Effector memory CD8-positive, alpha-beta T cell (primary cell): Measurements from ENCODE around the gene USP30.
A peak's percentile ranks its signal among the peaks of the same experiment; 100 is the strongest.

Experiments
- ATAC-seq: fragments of 150-1000 bp; cut with Tn5 transposase; replicated peaks from 2 replicates; pipeline ENCODE4 v1.10.0; 2021; ENCODE audit warnings: mild to moderate bottlenecking, moderate library complexity
- DNase-seq, 3 experiments: peaks; one replicate each; pipeline ENCODE4 v3.0.0; 2021
- H3K27ac Mint-ChIP-seq, 2 donors: one replicate each; pipeline ENCODE4 v1.8.0; 2022; ENCODE audit warnings: mild to moderate bottlenecking in 2 of 2, mixed read lengths in 2 of 2, moderate library complexity in 2 of 2
- H3K27me3 Mint-ChIP-seq, 2 donors: one replicate each; pipeline ENCODE4 v1.8.0; 2022; ENCODE audit warnings: mixed read lengths in 2 of 2
- H3K36me3 Mint-ChIP-seq: one replicate; pipeline ENCODE4 v1.8.0; 2022; ENCODE audit warnings: mild to moderate bottlenecking, moderate library complexity, mixed read lengths; ENCODE audit not compliant: insufficient read depth
- H3K4me1 Mint-ChIP-seq, 2 donors: one replicate each; pipeline ENCODE4 v1.8.0; 2022; ENCODE audit warnings: low read depth in 2 of 2, mixed read lengths in 2 of 2
- H3K4me3 Mint-ChIP-seq, 2 donors: one replicate each; pipeline ENCODE4 v1.8.0; 2022; ENCODE audit warnings: mild to moderate bottlenecking in 2 of 2, mixed read lengths in 2 of 2, moderate library complexity in 2 of 2
- H3K9me3 Mint-ChIP-seq, 2 donors: one replicate each; pipeline ENCODE4 v1.8.0; 2022; ENCODE audit warnings: mixed read lengths in 2 of 2

Gene USP30

DNA sequence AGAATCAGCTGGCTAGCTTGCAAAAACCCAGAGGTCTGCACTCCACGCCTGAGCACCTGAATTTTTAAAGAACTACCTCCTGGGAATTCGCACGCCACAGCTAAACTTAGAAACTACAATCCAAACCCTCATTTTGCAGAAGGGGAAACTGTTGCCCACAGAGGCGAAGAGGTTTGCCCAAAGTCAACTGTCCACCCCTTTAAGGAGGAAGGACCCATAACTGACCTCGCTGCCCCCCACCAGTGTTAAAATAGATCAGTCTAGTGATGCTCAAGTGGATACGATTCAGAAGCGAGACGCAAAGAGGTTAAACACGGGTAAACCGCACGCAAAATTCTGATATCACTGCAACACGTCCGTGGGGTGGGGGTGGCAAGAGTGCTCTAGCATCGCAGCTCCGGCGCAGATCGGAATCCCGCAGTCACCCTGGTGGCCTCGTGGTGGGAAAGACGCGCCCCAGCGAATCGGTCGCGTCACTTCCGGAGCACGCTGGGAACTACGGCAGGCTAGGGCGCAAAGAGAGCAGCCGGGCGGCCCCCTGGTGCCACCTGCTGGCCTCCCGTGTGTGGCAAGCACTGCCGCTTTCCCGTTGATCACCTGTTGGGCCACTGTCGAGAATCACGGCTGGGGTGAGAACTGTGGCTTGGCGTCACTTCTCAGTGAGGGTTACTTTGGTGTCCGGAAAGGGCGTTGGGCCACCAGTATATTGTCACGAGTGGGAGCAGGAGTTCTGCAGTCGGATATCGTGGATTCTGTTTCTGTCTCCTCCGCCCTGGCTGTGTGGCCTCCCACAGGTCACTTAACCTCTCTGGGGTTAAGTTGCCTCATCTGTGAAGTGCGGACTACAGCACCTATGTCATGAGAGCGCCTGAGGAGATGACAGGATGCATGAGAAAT, 40.9 kb downstream of the USP30 start, which contains the start of gene ALKBH2:
Gene ALKBH2 (minus strand): TSS at position 451 of the 897 bp plus-strand sequence. CDS start 686 bp downstream, outside the sequence.
- H3K4me3 Mint-ChIP-seq, result peak within 1 kb of the TSS; percentile 75 to 83
- no peaks in the 10 kb centered on the region for H3K9me3 Mint-ChIP-seq
- ATAC-seq, result peak; percentile 87
- peak within 1 kb of the TSS; percentile 83 to 93 for H3K27ac Mint-ChIP-seq
- no peaks in the 10 kb centered on the region for H3K27me3 Mint-ChIP-seq
- H3K36me3 Mint-ChIP-seq, result peaks cover 15% of the 10 kb centered on the region
- DNase-seq, result peak; percentile 94 to 95 (median 94)
- H3K4me1 Mint-ChIP-seq, result peaks cover 24 to 25% of the 10 kb centered on the region in 2 donors

DNA sequence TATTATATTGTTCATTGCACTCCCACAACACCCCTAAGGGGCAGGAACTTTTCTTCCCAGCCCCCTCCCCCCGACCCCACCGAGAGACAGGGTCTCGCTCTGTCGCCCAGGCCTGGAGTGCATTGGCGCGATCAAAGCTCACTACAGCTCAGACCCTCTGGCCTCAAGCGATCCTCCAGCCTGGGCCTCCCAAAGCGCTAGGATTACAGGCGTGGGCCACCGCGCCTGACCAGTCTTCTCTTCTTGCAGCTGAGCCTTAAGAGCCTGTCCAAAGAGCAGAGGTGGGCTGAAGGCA, 44.7 kb downstream of the USP30 start:
- DNase-seq (no peak), ATAC-seq (no peak)
- Mint-ChIP-seq H3K4me1 (peaks cover 41 to 45% of the 10 kb centered on the region in 2 donors), H3K27me3 (no peaks in the 10 kb centered on the region), H3K9me3 (no peaks in the 10 kb centered on the region), H3K36me3 (peaks cover 22% of the 10 kb centered on the region), H3K4me3 (peak overlapping the region; percentile 83 to 86), H3K27ac (no peak overlapping the region)

- Mint-ChIP-seq H3K9me3 (no peaks in the 10 kb centered on the region), H3K4me1 (peaks cover 37 to 40% of the 10 kb centered on the region in 2 donors), H3K27me3 (no peaks in the 10 kb centered on the region), H3K4me3 (peak within 1 kb of the TSS; percentile 83 to 86), H3K27ac (peak within 1 kb of the TSS; percentile 79 to 86), H3K36me3 (peaks cover 26% of the 10 kb centered on the region)
- ATAC-seq (peak; percentile 77), DNase-seq (peak; percentile 94 to 96 (median 95))
Observed at GRCh38 chr12:109097435-109098182, 45.2 kb downstream of the USP30 start, which contains the start of gene UNG. UNG (plus strand) TSS chr12:109097597; CDS start chr12:109097680, 83 bp downstream.

- Mint-ChIP-seq H3K27ac (peak overlapping the region; percentile 79 to 86), H3K4me3 (peak overlapping the region; percentile 83 to 86), H3K27me3 (no peaks in the 10 kb centered on the region), H3K36me3 (peaks cover 28% of the 10 kb centered on the region), H3K4me1 (peaks cover 31 to 34% of the 10 kb centered on the region in 2 donors), H3K9me3 (no peaks in the 10 kb centered on the region)
- peak in 2 of 3 experiments; percentile 24 to 27 for DNase-seq
- peak; percentile 21 for ATAC-seq
Observed at GRCh38 chr12:109098183-109098604, 45.8 kb downstream of the USP30 start.

DNA sequence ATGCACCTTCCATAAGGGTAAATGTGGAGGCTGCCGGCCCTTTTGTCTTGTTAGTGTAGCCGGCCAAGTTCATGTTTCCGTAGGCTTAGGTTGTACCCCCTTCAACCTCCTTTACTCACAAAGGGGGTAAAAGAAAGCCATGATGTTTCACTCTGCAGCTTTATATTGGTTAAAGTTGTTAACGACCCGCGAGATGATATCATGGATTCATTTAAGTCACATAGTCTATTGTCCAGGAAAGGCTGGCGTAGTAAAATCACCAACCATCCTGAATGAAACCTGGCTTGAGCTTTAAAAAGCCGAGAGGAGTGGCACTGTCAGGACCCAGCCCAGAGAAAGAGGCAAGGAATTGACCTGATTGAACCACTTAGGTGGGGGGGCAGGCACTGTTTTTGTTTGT, 46.3 kb downstream of the USP30 start:
- no peaks in the 10 kb centered on the region for H3K9me3 Mint-ChIP-seq
- no peak for ATAC-seq

DNA sequence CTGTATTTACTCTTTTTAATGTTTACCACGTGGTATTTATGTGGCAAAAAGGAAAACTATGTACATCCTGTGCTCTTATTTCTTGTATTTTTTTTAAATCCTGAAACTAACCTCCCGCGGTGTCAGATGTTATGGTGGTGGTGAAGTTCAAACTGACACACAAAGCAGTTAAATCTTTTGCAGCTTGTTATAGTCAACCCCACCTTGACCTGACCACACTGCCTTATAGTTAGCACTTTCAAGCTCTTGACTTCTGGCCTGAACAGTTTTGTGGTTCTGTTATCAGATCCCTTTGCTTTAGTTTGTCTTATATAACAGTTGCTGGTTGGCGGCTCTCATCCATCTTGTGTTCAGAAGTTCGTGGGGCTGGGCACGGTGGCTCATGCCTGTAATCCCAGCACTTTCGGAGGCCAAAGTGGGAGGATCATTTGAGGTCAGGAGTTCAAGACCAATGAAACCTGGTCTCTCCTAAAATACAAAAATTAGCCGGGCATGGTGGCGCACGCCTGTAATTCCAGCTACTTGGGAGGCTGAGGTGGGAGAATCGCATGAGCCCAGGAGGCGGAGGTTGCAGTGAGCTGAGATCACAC, 47.1 kb downstream of the USP30 start:
- Mint-ChIP-seq H3K36me3 (peaks cover 36% of the 10 kb centered on the region), H3K4me3 (peak overlapping the region; percentile 83 to 86), H3K27ac (peak overlapping the region; percentile 54 to 86)

More for the DNA sequence above, 46.3 kb downstream of the USP30 start:
- H3K36me3 Mint-ChIP-seq, result peaks cover 28% of the 10 kb centered on the region
- H3K27ac Mint-ChIP-seq, result peak overlapping the region; percentile 79 to 86
- H3K4me3 Mint-ChIP-seq, result peak overlapping the region; percentile 83 to 86
- H3K4me1 Mint-ChIP-seq, result peaks cover 27 to 29% of the 10 kb centered on the region in 2 donors
- no peaks in the 10 kb centered on the region for H3K27me3 Mint-ChIP-seq
- no peak for DNase-seq

DNA sequence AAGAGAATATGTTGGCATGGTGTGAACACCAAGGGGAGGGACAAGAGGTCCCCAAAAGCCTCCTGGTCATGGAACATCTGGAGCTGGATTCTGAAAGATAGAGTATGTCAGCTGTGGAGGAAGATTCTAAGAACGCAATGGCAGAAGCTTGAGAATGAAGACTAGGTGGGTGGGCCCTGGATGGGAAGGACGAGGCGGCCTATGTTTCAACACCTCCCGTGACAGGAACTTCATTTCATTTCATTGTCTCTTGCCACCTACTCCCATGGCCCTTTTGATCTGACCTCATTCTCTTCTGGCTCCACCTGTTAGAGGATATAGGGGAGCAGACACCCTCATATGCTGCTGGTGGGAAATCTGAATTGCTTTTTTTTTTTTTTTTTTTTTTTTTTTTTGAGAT, 48.4 kb downstream of the USP30 start:
- Mint-ChIP-seq H3K36me3 (peaks cover 39% of the 10 kb centered on the region), H3K4me3 (peak overlapping the region in 1 of 2 donors; percentile 86), H3K27me3 (no peaks in the 10 kb centered on the region), H3K27ac (peak overlapping the region in 1 of 2 donors; percentile 54), H3K4me1 (peaks cover 22 to 28% of the 10 kb centered on the region in 2 donors), H3K9me3 (no peaks in the 10 kb centered on the region)
- ATAC-seq, result no peak
- no peak for DNase-seq

More for the DNA sequence above, 47.1 kb downstream of the USP30 start:
- DNase-seq, result no peak
- H3K9me3 Mint-ChIP-seq, result no peaks in the 10 kb centered on the region
- H3K27me3 Mint-ChIP-seq, result no peaks in the 10 kb centered on the region
- H3K4me1 Mint-ChIP-seq, result peaks cover 22 to 26% of the 10 kb centered on the region in 2 donors
- ATAC-seq, result peak; percentile 27

- DNase-seq (no peak), ATAC-seq (no peak)
- H3K4me3 Mint-ChIP-seq, result no peak overlapping the region
- peaks cover 22 to 30% of the 10 kb centered on the region in 2 donors for H3K4me1 Mint-ChIP-seq
- no peaks in the 10 kb centered on the region for H3K27me3 Mint-ChIP-seq
- peaks cover 50% of the 10 kb centered on the region for H3K36me3 Mint-ChIP-seq
- no peak overlapping the region for H3K27ac Mint-ChIP-seq
- H3K9me3 Mint-ChIP-seq, result no peaks in the 10 kb centered on the region
Observed at GRCh38 chr12:109102491-109102890, 50.1 kb downstream of the USP30 start.

DNA sequence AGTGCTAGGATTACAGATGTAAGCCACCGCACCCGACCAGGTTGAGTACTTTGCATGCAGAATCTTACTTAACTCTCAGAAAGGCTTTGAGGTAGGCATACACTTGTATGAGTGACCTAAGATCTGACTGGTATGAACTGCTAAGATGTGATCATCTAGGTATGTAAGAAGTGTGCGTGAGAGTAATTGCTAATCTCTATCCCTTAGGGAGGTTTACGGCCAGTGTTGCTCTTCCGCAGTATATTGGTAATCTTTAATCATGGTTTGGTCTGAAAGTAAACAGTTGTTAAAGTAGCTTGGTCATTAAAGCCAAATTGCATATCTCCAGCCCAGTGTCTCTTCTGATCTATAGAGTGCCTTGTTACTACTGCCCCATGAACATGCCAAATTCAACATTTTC, 52.8 kb downstream of the USP30 start:
- H3K4me3 Mint-ChIP-seq, result no peak overlapping the region
- peaks cover 56% of the 10 kb centered on the region for H3K36me3 Mint-ChIP-seq
- no peaks in the 10 kb centered on the region for H3K27me3 Mint-ChIP-seq
- DNase-seq (no peak), ATAC-seq (no peak)
- no peaks in the 10 kb centered on the region for H3K9me3 Mint-ChIP-seq
- H3K4me1 Mint-ChIP-seq, result peaks cover 7 to 9% of the 10 kb centered on the region in 2 donors
- peak overlapping the region in 1 of 2 donors; percentile 20 for H3K27ac Mint-ChIP-seq

- Mint-ChIP-seq H3K4me1 (peaks cover 0 to 8% of the 10 kb centered on the region in 2 donors), H3K27me3 (no peaks in the 10 kb centered on the region), H3K27ac (no peak overlapping the region), H3K9me3 (no peaks in the 10 kb centered on the region), H3K4me3 (no peak overlapping the region), H3K36me3 (peaks cover 34% of the 10 kb centered on the region)
- ATAC-seq (no peak), DNase-seq (no peak)
Observed at GRCh38 chr12:109109746-109110350, 57.5 kb downstream of the USP30 start.

- Mint-ChIP-seq H3K27ac (peak overlapping the region in 1 of 2 donors; percentile 65), H3K9me3 (no peaks in the 10 kb centered on the region), H3K27me3 (no peaks in the 10 kb centered on the region), H3K4me3 (peak overlapping the region; percentile 70 to 78), H3K36me3 (peaks cover 34% of the 10 kb centered on the region), H3K4me1 (peaks cover 3 to 4% of the 10 kb centered on the region in 2 donors)
- ATAC-seq (peak; percentile 79), DNase-seq (peak in 1 of 3 experiments; percentile 16)
Observed at GRCh38 chr12:109110988-109111495, 58.7 kb downstream of the USP30 start.

DNA sequence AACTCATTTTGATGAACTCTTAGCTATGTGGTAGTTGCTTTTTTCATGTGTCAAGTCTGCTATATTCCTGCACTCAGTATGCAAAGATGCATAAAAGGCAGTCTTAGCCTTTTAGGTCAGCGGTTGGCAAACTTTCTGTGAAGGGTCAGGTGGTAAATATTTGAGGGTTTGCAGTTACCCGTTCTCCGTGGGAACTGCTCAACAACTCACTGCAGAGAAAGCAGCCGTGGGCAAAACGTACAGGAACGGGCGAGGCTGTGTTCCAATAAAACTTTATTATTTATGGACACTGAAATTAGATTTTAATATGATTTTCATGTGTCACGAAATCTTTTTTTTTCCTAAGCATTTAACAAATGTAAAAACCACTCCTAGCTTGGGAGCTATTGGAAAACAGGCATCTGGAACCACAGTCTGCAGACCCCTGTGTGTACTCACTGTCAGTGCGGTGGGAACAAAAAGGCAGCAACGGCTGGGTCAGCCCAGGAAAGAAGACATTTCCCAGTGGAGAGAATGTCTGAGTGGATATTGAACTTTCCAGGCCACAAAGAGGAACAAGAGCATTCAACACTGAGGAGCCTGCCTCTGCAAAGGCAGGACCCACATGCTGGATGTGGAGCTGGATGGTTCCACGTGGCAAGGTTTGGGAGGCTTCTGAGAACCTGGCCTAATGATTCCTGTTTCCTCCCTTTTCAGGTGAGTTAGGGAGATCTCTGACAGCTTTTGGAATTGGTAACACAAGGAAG, 60.5 kb downstream of the USP30 start:
- Mint-ChIP-seq H3K9me3 (no peaks in the 10 kb centered on the region), H3K27me3 (no peaks in the 10 kb centered on the region), H3K27ac (no peak overlapping the region), H3K36me3 (peaks cover 19% of the 10 kb centered on the region), H3K4me3 (no peak overlapping the region), H3K4me1 (peaks cover 3 to 4% of the 10 kb centered on the region in 2 donors)
- no peak for DNase-seq
- no peak for ATAC-seq
